ENCODE data around the gene ARID1B. TPM values are rescaled to one million over a fixed set of nuclear protein-coding genes. Genes with fewer than 3 reads are reported as not detected.

Gene ARID1B
- total RNA-seq, 1 donor from 2014 or later: 75.4 TPM

DNA sequence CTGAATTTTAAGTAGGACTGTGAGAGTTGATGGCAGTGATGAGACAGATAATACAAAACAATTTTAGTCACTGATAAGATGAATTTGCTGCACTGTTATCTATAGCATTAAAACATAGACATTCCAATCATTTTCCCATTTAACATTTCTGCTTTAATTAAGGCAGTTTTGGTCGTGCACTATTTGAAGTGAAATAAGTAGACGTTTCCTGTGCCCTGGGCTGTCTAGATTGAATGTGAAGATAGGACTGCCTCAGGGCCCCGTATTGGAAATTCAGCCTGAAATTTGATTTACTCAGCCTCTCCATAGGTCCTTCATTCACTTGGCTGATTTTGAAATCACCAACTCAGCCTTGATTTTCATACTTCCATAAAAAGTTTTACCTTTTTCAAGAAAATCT is 48.3 kb downstream of the ARID1B start:
- Histone ChIP-seq H3K9me3 (ENCODE audit: insufficient read depth, low read depth, low read length) (no peaks in the 10 kb centered on the region), H3K27me3 (ENCODE audit: insufficient read depth, low read length) (no peaks in the 10 kb centered on the region), H2AFZ (ENCODE audit: low read depth, low read length) (no peak overlapping the region), H3K27ac (ENCODE audit: low read depth, low read length) (no peak overlapping the region), H3K4me3 (ENCODE audit: insufficient read depth, low read depth, low read length) (no peak overlapping the region), H3K4me2 (ENCODE audit: low read length) (no peak overlapping the region), H3K4me1 (ENCODE audit: insufficient read depth, low read length) (peaks cover 19% of the 10 kb centered on the region), H3K9ac (ENCODE audit: low read length) (no peak overlapping the region), H4K20me1 (ENCODE audit: insufficient read depth, low read length) (peaks cover 78% of the 10 kb centered on the region), H3K36me3 (ENCODE audit: insufficient read depth, low read length) (peaks cover 4% of the 10 kb centered on the region), H3K79me2 (ENCODE audit: insufficient read depth, low read length) (peaks cover 97% of the 10 kb centered on the region)
- TF ChIP-seq EZH2 (IDR thresholded peaks at IDR 0.05; ENCODE audit: insufficient read depth, low read length): no peak
- TF ChIP-seq, protein P1, sequence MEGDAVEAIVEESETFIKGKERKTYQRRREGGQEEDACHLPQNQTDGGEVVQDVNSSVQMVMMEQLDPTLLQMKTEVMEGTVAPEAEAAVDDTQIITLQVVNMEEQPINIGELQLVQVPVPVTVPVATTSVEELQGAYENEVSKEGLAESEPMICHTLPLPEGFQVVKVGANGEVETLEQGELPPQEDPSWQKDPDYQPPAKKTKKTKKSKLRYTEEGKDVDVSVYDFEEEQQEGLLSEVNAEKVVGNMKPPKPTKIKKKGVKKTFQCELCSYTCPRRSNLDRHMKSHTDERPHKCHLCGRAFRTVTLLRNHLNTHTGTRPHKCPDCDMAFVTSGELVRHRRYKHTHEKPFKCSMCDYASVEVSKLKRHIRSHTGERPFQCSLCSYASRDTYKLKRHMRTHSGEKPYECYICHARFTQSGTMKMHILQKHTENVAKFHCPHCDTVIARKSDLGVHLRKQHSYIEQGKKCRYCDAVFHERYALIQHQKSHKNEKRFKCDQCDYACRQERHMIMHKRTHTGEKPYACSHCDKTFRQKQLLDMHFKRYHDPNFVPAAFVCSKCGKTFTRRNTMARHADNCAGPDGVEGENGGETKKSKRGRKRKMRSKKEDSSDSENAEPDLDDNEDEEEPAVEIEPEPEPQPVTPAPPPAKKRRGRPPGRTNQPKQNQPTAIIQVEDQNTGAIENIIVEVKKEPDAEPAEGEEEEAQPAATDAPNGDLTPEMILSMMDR (IDR thresholded peaks at IDR 0.05; ENCODE audit: insufficient read depth, low read depth, low read length): no peak
- Mint-ChIP-seq H3K4me1 (ENCODE audit: low read depth, unreplicated experiment) (peaks cover 65% of the 10 kb centered on the region), H3K36me3 (ENCODE audit: low read depth, unreplicated experiment) (peaks cover 4% of the 10 kb centered on the region), H3K27me3 (ENCODE audit: low read depth, unreplicated experiment) (no peaks in the 10 kb centered on the region), H3K9me3 (ENCODE audit: unreplicated experiment) (no peaks in the 10 kb centered on the region), H3K27ac (ENCODE audit: unreplicated experiment) (no peak overlapping the region), H3K4me3 (ENCODE audit: unreplicated experiment) (peak overlapping the region; percentile 37)
- DNase-seq (ENCODE audit: low read depth) (no peak), FAIRE-seq (no peak)

GRCh38 chr6:156826290-156826955 is 49.2 kb downstream of the ARID1B start:
- no peak overlapping the region for H3K27ac ChIP-seq (ENCODE audit: low read depth, low read length)
- peaks cover 4% of the 10 kb centered on the region for H3K36me3 Mint-ChIP-seq (ENCODE audit: low read depth, unreplicated experiment)
- H4K20me1 ChIP-seq (ENCODE audit: insufficient read depth, low read length): peaks cover 75% of the 10 kb centered on the region
- DNase-seq (ENCODE audit: low read depth) (no peak), FAIRE-seq (no peak)
- no peaks in the 10 kb centered on the region for H3K9me3 ChIP-seq (ENCODE audit: insufficient read depth, low read depth, low read length)
- H3K9ac ChIP-seq (ENCODE audit: low read length): no peak overlapping the region
- no peaks in the 10 kb centered on the region for H3K9me3 Mint-ChIP-seq (ENCODE audit: unreplicated experiment)
- H3K27me3 Mint-ChIP-seq (ENCODE audit: low read depth, unreplicated experiment): no peaks in the 10 kb centered on the region
- no peak overlapping the region for H3K27ac Mint-ChIP-seq (ENCODE audit: unreplicated experiment)
- H3K36me3 ChIP-seq (ENCODE audit: insufficient read depth, low read length): peaks cover 8% of the 10 kb centered on the region
- H3K4me3 ChIP-seq (ENCODE audit: insufficient read depth, low read depth, low read length): no peak overlapping the region
- no peak overlapping the region for H3K4me3 Mint-ChIP-seq (ENCODE audit: unreplicated experiment)
- peaks cover 19% of the 10 kb centered on the region for H3K4me1 ChIP-seq (ENCODE audit: insufficient read depth, low read length)
- H2AFZ ChIP-seq (ENCODE audit: low read depth, low read length): no peak overlapping the region
- TF ChIP-seq, protein P1 (IDR thresholded peaks at IDR 0.05; ENCODE audit: insufficient read depth, low read depth, low read length): no peak
- TF ChIP-seq EZH2 (IDR thresholded peaks at IDR 0.05; ENCODE audit: insufficient read depth, low read length): no peak
- H3K4me1 Mint-ChIP-seq (ENCODE audit: low read depth, unreplicated experiment): peaks cover 69% of the 10 kb centered on the region
- H3K4me2 ChIP-seq (ENCODE audit: low read length): no peak overlapping the region
- peaks cover 97% of the 10 kb centered on the region for H3K79me2 ChIP-seq (ENCODE audit: insufficient read depth, low read length)
- H3K27me3 ChIP-seq (ENCODE audit: insufficient read depth, low read length): no peaks in the 10 kb centered on the region

- peak overlapping the region; percentile 81 for H3K27ac Mint-ChIP-seq (ENCODE audit: unreplicated experiment)
- peak overlapping the region; percentile 54 for H3K4me3 Mint-ChIP-seq (ENCODE audit: unreplicated experiment)
- Histone ChIP-seq H3K9me3 (ENCODE audit: insufficient read depth, low read depth, low read length) (no peaks in the 10 kb centered on the region), H2AFZ (ENCODE audit: low read depth, low read length) (no peak overlapping the region), H3K36me3 (ENCODE audit: insufficient read depth, low read length) (peaks cover 8% of the 10 kb centered on the region), H3K79me2 (ENCODE audit: insufficient read depth, low read length) (peaks cover 97% of the 10 kb centered on the region), H3K27ac (ENCODE audit: low read depth, low read length) (peak overlapping the region; percentile 25), H3K4me2 (ENCODE audit: low read length) (peak overlapping the region; percentile 81), H3K27me3 (ENCODE audit: insufficient read depth, low read length) (no peaks in the 10 kb centered on the region), H3K4me3 (ENCODE audit: insufficient read depth, low read depth, low read length) (no peak overlapping the region), H4K20me1 (ENCODE audit: insufficient read depth, low read length) (peaks cover 71% of the 10 kb centered on the region), H3K4me1 (ENCODE audit: insufficient read depth, low read length) (peaks cover 21% of the 10 kb centered on the region), H3K9ac (ENCODE audit: low read length) (no peak overlapping the region)
- H3K27me3 Mint-ChIP-seq (ENCODE audit: low read depth, unreplicated experiment): no peaks in the 10 kb centered on the region
- peaks cover 65% of the 10 kb centered on the region for H3K4me1 Mint-ChIP-seq (ENCODE audit: low read depth, unreplicated experiment)
- no peaks in the 10 kb centered on the region for H3K9me3 Mint-ChIP-seq (ENCODE audit: unreplicated experiment)
- FAIRE-seq (no peak), DNase-seq (ENCODE audit: low read depth) (no peak)
- H3K36me3 Mint-ChIP-seq (ENCODE audit: low read depth, unreplicated experiment): peaks cover 4% of the 10 kb centered on the region
- TF ChIP-seq, protein P1 (IDR thresholded peaks at IDR 0.05; ENCODE audit: insufficient read depth, low read depth, low read length): no peak
- no peak for TF ChIP-seq EZH2 (IDR thresholded peaks at IDR 0.05; ENCODE audit: insufficient read depth, low read length)
Observed at GRCh38 chr6:156827382-156827781, 50.2 kb downstream of the ARID1B start.

Data from astrocyte (in vitro differentiated cells and primary cell).